GM12874 (cell line): Measurements from ENCODE around the gene CCDC7.

Experiments used
- CTCF ChIP-seq: IDR thresholded peaks from 2 replicates; pipeline ENCODE4 v1.5.1; 2011; ENCODE audit warnings: low read depth, mild to moderate bottlenecking, control low read depth, low read length, moderate library complexity; ENCODE audit not compliant: insufficient read depth

The CCDC7 gene

GRCh38 chr10:32684291-32684690 lies 238.4 kb downstream of the CCDC7 start:
- TF ChIP-seq CTCF = no peak

- no peak for TF ChIP-seq CTCF
Observed at GRCh38 chr10:32687116-32687515, 241.2 kb downstream of the CCDC7 start.

GRCh38 chr10:32687546-32687945 lies 241.6 kb downstream of the CCDC7 start:
- TF ChIP-seq CTCF = no peak

GRCh38 chr10:32692174-32692573 lies 246.2 kb downstream of the CCDC7 start:
- TF ChIP-seq CTCF = no peak

GRCh38 chr10:32693441-32693979 lies 247.6 kb downstream of the CCDC7 start:
- no peak for TF ChIP-seq CTCF

GRCh38 chr10:32713560-32713959 lies 267.6 kb downstream of the CCDC7 start:
- no peak for TF ChIP-seq CTCF

- no peak for TF ChIP-seq CTCF
Observed at GRCh38 chr10:32731527-32731926, 285.6 kb downstream of the CCDC7 start.
